Fibroblast of skin of abdomen (primary cell): ENCODE results near the gene PRELID1.

ENCODE experiments used
- DNase-seq: peaks from one replicate; pipeline ENCODE4 v3.0.0-alpha.2; 2013

The PRELID1 gene

GRCh38 chr5:177314376-177315342 lies 11.1 kb downstream of the PRELID1 start:
- no peak for DNase-seq

GRCh38 chr5:177315411-177315810 lies 11.8 kb downstream of the PRELID1 start:
- DNase-seq = no peak

DNA sequence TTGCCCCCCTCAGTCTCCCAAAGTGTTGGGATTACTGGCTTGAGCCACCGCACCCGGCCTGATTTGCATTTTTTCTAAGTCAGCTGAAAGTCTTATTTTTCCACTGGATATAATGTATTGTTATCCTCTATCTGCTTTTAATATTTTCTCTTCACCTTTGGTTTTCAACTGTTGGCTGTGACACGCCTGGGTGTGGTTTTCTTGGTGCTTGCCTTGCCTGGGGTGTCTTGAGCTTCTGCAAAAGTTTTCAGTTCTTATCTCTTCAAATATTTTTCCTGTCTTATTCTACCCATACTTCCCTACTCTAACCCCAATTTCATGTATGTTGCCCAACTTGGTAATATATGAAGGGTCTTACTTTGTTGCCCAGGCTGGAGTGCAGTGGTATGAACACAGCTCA lies 12.4 kb downstream of the PRELID1 start:
- no peak for DNase-seq

- peak; percentile 66 for DNase-seq
Measured at GRCh38 chr5:177317959-177318377, 14.4 kb downstream of the PRELID1 start.

DNA sequence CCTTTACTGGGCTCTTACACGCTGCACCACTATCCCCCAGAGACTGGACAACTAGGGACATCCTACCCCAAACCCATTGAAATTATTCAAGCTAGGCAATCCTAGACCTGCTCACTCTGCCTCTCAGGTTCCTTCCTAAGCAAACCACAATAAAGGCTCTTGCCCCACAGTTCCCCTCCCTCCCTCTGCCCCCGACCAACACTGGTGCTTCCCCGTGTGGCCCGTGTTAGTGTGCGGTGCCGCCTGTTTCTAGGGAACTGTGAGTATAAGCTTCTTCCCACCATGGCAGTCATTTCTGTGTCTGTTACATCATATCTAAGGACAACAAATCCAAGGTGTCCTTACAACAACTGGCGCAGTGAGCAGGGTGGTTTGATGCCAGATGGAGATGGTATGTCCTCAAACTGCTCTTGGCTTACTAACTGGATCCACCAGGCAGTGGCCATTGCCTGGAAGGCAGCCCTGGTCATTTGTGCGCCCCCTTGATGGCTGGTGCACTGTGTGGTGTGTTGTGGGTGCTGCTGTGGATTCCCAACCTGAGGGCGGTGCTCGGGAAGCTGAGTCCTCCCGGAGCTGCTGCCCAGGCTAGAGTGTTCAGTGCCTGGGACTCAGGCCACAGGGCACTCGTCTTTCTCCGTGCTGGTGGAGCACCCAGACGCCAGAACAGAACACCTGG lies 16.5 kb downstream of the PRELID1 start:
- no peak for DNase-seq

GRCh38 chr5:177320879-177321278 lies 17.3 kb downstream of the PRELID1 start:
- DNase-seq = no peak

DNA sequence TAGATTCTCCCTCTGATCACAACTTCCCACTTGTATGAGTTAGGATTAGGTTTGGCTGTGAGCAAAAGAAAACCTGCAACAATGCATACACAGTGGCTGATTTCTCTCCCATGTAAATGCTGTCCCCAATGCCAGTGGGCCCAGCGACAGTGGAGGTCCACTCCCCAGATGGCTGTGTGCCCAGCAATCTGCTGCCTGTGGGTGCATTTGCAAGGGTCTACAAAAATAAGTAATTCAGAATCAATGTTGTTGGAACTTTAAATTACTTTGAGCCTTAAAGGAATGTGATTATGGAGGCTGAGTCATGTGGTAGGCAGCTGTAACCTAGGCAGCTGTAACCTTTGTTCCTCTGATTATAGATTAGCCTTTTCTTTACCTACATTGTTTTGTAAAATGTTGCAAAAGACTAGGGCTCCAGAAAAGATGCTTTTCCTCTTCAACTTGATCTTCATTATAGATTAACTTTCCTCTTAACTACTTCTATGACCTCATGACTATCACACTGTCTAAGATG lies 22.3 kb downstream of the PRELID1 start:
- no peak for DNase-seq

DNA sequence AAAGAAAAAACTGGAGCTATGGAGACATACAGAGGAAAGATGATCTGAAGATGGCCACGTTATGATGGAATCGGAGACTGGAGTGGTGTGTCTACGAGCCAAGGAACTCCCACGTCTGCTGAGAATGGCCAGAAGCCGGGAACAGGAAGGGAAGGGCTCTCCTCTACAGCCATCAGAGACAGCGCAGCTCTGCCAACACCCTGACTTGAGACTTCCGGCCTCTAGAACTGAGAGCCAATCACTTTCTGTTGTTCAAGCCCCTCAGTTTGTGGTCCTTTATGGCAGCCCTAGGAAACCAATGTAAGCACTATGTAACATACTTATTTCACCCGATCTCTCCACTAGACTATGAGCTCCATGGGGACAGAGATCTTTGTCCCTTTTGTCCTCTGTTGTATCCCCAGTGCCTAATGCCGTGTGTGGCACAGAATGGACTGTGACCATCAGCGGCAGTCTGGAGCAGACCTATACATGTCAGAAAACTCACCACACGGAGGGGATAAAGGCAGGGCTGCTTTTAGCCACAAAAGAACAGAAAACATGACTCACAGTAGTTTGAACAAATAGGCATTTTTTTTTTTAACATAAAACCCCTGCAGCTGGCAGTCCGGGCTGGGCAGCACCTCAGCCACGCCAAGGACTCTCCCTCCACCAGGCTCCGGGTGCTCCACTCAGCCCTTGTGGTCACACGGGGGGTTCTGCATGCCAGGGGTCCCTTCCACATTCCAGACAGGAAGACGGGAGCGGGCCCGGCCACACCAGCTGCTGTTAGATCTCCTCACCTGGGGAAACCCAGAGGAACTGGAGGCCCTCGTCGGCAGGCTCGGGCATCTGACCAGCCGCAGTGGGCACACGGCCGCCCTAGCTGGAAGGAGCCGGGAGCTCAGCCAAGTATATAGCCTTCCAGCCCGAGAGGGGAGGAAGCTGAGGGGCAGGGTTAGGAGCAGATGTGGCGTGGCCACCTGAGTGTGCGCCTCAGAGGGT lies 24.2 kb downstream of the PRELID1 start:
- no peak for DNase-seq

DNA sequence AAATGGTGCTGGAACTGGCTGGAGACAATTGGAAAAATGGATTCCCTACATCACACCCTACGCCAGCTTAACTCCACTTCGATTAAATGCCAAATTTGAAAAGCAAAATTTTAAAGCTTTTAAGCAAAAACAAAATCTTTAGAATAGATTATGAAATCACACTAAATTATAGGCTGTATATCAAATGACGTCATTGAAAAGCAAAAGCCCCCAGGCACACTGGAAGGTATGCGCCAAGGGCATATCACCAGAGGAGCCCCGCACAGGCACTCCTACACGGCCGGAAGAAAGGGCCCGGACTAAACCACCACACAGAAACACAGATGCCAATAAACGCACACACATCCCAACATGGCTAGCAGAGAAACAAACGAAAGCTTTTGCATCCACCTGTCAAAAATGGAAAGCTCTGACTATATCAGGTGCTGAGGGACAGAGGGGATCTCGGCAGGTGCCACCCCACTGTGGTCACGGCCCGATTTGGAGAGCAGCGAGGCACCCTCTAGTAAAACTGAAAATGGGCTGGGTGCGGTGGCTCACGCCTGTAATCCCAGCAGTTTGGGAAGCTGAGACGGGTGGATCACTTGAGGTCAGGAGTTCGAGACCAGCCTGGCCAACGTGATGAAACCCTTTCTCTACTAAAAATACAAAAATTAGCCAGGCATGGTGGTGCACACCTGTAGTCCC lies 25.1 kb downstream of the PRELID1 start:
- no peak for DNase-seq

- no peak for DNase-seq
Measured at GRCh38 chr5:177329883-177330282, 26.3 kb downstream of the PRELID1 start.

DNA sequence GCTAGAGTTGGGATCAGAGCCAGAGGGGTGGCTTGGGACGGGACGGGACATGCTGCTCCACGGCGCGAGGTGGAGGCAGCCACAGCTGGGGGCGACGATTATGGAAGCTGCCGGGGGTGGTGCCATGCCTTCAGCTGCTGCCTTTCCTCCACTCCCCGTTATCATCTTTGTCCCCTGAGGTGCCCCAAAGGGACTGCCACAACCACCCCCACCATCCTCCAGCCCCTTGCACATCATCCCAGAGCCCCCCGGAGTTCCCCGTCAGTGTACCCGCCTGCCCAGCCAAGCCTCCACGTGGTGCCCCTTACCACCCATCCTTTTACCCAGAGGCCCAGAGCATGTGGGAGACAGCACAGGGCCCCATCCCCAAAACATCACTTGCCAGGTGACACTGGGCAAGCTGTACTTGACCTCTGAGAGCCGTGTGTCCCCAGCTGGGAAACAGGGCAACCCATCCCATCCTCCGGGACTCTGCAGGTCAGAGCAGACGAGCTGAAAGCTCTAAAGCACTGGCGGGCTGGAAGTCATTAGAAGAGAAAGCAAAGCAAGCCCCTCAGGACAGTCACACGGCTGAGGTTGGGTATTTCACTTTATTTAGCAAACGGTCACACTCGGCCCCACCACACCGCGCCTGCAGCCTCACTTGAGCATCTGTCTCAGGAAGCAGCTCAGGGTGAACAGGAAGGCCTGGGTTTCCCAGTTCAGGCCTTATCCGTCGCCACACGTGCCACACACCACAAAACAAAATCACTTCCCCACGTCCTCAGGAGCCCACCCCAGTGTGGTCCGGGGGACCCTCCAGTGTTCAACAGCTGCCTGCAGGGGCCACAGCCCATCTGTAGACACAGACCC lies 27.6 kb downstream of the PRELID1 start:
- DNase-seq = no peak

DNA sequence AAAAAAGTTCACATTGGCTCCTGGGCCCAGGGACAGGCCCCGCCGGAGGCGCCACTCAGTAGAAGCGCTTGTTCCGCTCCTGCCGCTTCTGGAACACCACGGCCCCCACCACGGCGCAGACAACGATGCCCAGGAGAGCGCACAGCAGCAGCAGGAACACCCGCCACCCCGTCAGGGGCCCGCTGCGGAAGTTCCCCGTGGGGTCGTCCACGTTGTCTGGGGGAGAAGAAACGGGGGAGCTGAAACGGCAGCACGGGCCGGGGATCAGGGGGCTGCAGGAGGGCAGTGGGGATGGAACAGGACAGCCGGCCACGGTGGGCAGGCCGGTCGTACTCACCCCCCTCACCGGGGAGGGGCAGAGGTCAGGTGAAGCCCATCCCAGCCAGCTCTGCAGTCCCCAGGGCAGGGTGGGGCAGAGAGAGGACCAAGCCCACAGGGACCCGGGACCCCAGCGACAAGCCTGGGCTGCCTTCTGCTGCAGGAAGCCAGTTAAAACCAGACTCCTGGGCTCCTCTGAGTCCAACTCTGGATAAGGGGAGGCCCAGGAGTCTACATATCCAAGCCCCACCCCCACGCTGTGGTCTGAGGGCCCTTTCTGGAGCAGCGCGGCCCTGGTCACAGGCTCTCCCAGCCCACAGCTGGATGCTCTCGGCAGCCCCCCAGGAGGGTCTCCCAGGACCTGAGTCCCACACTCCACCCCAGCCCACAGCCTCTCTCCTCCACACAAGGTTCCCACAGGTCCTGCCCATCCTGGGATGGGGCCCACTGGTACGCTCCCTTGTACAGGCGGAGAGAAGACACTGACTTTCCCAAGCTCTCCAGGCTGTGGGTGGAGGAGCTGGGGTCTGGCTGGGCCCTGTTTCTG lies 28.7 kb downstream of the PRELID1 start:
- DNase-seq = no peak

- DNase-seq = no peak
Measured at GRCh38 chr5:177332896-177333260, 29.3 kb downstream of the PRELID1 start.

- DNase-seq = no peak
Measured at GRCh38 chr5:177333420-177334154, 30.0 kb downstream of the PRELID1 start.

- DNase-seq = no peak
Measured at GRCh38 chr5:177334155-177334551, 30.6 kb downstream of the PRELID1 start.

GRCh38 chr5:177334781-177335700 lies 31.4 kb downstream of the PRELID1 start:
- DNase-seq = no peak

DNA sequence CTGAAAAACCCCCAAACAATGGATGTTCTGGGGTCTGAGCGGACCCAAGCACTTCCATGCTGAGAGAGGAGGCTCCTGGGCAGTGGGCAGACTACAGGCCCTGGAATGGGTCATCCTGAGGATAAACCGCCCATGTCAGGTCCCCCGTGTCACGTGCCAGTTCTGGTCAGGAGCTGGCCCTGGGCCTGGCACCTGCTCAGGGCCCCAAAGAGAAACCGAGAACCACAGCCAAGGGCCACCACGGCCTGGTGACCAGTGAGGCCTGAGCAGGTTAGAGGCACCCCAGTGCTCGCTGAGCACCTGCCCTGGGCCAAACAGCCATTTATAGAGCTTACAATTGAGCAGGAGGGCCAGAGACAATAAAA lies 32.1 kb downstream of the PRELID1 start:
- DNase-seq = no peak

- no peak for DNase-seq
Measured at GRCh38 chr5:177336112-177336511, 32.5 kb downstream of the PRELID1 start.
